Left lobe of liver (tissue), 2 donors: ENCODE data around the gene UGT2B15. TPM values are rescaled to one million over a fixed set of nuclear protein-coding genes. Genes with fewer than 3 reads are reported as not detected.
A peak's percentile ranks its signal among the peaks of the same experiment; 100 is the strongest.
"Not testable (repeated sequence)": the region's sequence is repeated elsewhere in the genome, so short reads cannot be mapped to it uniquely, and the experiment has no call there.

Experiments
- ATAC-seq: fragments of 200-7000 bp; cut with Tn5 transposase; one replicate; pipeline ENCODE4 v1.9.1; 2020; ENCODE audit warnings: mild to moderate bottlenecking, moderate library complexity
- DNase-seq: peaks from one replicate; pipeline ENCODE4 v3.0.0-alpha.2; 2020; ENCODE audit warnings: low spot score
- total RNA-seq: library from RNA; stranded (reverse); gene quantifications from one replicate; pipeline ENCODE4 v1.2.1, GENCODE V29; 2021
- donor health status: DM: no; HTN: no; CAD: no; lungs with moderate emphysema.
- donor health status: DM: no; HTN: yes; CAD: no.

UGT2B15 gene
- total RNA-seq, 1 donor from 2014 or later = 111 TPM

- not testable (repeated sequence) for DNase-seq
- ATAC-seq = peak; percentile 58
Observed at GRCh38 chr4:68657022-68657594, 13.3 kb downstream of the UGT2B15 start.

GRCh38 chr4:68656445-68656973, 13.9 kb downstream of the UGT2B15 start:
- not testable (repeated sequence) for DNase-seq
- peak; percentile 78 for ATAC-seq

- no peak for DNase-seq
- ATAC-seq = peak; percentile 72
Observed at GRCh38 chr4:68655764-68656444, 14.5 kb downstream of the UGT2B15 start.

GRCh38 chr4:68654946-68655721, 15.3 kb downstream of the UGT2B15 start:
- DNase-seq (no peak), ATAC-seq (no peak)

- DNase-seq = no peak
- ATAC-seq = no peak
Observed at GRCh38 chr4:68651932-68652331, 18.5 kb downstream of the UGT2B15 start.

- no peak for ATAC-seq
- no peak for DNase-seq
Observed at GRCh38 chr4:68630371-68630770, 40.1 kb downstream of the UGT2B15 start.

GRCh38 chr4:68622731-68623130, 47.7 kb downstream of the UGT2B15 start:
- ATAC-seq, DNase-seq: not testable (repeated sequence)

GRCh38 chr4:68617003-68617698, 53.3 kb downstream of the UGT2B15 start:
- no peak for DNase-seq
- no peak for ATAC-seq

- DNase-seq (no peak), ATAC-seq (no peak)
Observed at GRCh38 chr4:68615699-68616422, 54.6 kb downstream of the UGT2B15 start.

GRCh38 chr4:68613752-68614151, 56.7 kb downstream of the UGT2B15 start:
- no peak for ATAC-seq
- no peak for DNase-seq

GRCh38 chr4:68606240-68606639, 64.2 kb downstream of the UGT2B15 start:
- ATAC-seq (no peak), DNase-seq (no peak)

- DNase-seq (no peak), ATAC-seq (no peak)
Observed at GRCh38 chr4:68599150-68599549, 71.3 kb downstream of the UGT2B15 start.

GRCh38 chr4:68597482-68597881, 73.0 kb downstream of the UGT2B15 start:
- peak; percentile 48 for DNase-seq
- peak; percentile 90 for ATAC-seq

Other genes starting within 250 kb of the UGT2B15 start
- not detected for gene TMPRSS11E, start 223.2 kb downstream of the UGT2B15 start, total RNA-seq
- gene UGT2B17, start 94.3 kb downstream of the UGT2B15 start, total RNA-seq = 9.8 TPM
- 290 TPM for gene UGT2B10, start 145.3 kb upstream of the UGT2B15 start, total RNA-seq